CD4-positive, alpha-beta T cell treated with Interleukin-15 for 1 hour (primary cell): ENCODE measurements around the gene AMPD3.
A peak's percentile ranks its signal among the peaks of the same experiment; 100 is the strongest.
"Not testable (repeated sequence)": the region's sequence is repeated elsewhere in the genome, so short reads cannot be mapped to it uniquely, and the experiment has no call there.

Source experiments
- DNase-seq: peaks from one replicate; pipeline ENCODE4 v3.0.0-alpha.2; 2020

The AMPD3 gene

DNA sequence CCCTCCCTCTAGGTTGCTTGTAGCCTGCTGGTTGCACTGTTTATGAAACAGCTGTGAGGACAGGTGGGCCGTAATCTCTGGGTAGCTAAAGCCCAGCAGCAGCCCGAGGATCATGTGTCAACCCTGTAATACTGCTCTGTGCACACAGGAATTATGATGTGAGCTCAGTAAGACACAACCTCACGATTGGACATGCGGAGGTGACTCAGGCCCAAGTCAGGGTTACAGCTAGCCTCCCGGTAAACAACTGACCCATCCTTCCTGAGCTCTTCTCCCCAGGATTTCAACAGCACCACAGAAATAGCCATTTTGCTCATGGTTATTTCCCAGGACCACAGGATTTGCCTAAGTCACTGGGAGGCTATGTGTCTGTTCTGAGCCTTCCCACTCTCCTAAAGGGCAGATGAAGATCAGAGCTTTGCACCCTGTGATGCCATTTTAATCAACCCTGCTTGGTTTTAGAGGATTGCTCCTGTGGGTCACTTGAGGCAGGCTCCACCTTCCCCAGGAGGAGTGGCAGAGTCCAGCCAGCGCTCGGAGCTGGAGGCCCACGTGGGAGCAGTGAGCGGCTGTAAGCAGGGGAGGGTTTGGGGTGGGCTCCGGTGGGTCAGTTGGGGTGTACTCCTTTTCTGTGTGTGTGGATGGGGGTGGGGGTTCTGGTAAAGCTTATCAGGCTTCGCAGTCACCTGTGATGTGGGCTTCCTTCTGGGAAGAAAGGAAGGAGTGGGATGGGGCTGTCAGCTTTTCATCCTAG is at the start of gene AMPD3:
TSS of gene AMPD3 (plus strand) at position 387 of the 754 bp plus-strand sequence. CDS start 6,256 bp downstream, outside the sequence.
- peak; percentile 38 for DNase-seq

DNA sequence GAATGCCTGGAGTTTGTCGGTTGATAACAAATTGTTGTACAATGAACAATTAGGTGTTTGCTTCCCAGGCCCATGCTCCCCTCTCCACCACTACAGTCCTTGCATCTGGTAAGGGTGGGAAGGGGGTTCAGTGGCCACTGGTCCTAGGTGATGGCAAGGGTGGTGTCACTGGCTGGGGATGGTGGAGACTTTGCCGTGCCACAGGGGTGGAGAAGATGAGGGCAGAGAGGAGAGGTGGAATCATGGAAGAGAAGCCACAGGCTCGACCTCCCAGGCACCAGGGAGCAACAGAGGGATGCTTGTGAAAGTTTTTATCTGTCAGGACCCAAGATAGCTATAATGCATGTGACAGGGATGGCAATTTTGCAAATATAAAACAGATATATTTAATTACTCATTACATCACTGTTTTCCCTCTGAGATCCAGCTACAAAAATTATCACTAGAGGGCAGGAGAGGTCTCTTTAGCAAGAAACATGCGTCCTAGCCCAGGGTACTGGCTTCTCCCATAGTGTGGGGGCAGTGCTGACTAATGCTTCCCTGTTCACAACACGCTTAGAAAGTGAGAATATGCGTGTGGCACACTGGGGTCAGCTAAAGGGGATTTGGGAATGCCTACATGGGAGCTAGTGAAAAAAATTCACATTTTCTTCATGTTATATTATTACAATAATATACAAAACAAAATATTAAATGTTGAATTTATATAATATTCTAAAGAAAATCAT is 49.0 kb upstream of the AMPD3 start:
- DNase-seq: peak; percentile 56

DNA sequence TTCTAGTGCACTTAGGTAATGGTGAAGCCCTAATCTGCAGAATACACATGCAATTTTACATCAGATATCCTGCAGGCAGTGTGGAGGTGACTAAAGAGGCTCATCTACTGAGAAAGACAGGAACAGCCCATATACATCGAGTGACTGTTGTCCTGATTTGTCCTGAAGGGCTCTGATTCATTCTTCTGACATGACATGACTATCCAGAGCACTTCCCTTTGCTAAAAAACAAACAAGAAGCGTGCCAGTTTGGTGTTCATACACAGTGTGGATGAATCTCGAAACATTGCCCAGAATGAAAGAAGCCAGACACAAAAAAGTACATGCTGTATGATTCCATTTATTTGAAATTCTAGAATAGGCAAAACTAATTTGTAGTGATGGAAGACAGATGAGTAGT is 48.0 kb upstream of the AMPD3 start:
- no peak for DNase-seq

DNA sequence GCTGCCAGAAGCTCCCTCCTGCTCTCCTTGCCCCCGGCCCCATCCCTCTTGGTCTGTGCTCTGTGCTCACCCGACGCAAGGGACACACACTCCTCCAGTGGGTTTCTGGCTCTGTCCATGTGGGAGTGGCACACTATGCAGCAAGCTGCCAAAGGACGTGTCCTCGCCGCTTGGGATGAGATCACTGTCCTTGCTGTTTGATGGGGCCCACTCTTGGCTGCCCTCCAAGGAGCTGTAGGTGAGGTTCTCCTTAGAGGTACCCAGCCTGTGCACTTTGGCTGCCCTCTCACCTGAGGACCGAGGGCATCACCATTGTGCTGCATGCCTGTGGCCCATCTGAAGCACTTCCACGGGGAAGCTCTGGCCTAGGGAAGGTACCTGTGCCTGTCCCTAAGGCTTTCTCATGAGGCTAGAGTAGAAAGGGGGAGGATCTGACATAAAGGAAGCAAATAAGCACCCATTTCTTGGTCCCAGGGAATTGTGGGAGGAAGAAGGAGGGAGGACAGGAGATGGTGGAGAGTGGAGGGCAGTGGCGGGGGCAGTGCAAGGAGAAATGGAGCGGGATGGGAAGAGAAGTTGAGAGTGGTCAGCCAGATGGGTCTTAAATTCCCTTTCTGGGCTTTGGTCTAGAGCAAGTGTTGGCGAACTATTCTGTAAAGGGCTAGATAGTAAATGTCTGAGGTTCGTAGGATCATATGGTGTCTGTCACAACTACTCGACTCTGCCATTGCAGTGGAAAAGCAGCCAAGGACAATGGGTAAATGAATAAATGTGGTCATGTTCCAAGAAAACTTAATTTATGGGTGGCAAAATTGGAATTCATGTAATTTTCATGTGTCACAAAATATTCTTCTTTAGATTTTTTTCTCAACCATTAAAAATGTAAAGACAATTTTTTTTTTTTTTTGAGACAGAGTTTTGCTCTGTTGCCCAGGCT is 47.0 kb upstream of the AMPD3 start:
- no peak for DNase-seq

DNA sequence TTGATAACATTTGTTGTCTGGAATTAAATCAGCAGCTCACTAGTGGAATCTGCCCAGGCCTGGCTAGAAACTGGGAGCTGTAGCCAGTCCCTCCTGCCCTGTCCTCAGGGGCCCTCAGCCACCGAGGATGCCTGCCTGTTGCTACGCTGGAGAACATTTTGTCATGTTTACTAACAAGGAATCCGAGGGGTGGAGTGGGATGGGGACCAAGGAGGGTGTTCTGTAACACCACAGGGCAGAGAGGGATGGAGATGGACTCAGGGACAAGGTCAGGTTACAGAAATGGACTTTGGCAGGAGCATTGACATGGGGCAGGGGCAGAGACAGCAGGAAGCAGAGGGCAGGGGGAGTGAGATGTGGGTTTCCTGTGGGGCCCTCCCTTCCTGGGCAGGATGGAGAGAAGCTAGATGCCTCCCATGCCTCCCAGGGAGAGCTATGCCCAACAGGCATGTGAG is 45.8 kb upstream of the AMPD3 start:
- no peak for DNase-seq

DNA sequence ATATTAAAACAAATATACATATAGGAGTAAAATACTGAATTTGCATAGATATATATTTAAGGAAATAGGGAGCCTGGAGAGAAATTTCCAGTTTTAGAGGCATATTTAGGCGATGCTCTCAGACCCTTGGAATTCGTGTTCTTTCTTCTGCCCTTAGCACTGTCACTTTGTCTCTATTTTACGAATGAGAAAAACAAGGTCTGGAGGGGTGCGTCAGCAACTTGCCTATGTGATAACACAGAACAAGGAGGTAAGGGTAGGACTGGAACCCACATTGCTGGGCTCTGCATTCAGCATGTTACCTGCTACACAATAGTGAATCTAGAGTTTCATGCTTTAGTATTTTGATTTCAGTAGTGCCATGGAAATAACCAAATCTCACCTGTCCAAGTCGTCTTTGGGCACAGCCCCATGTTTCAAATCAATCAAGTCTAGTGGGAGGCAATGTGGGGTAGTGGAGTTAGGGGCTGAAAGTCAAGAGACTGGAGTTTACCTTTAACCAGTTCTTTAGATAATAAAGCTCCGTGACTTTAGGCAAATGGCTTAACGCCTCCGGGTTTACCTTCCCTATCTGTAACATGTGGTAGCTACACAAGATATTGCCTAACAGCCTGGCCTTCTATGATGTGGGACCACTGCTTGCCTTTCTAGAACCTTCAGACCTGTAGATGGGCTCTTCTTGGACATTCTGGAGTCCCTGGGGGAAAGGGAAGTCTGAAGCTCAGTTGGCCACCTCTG is 44.8 kb upstream of the AMPD3 start:
- no peak for DNase-seq

DNA sequence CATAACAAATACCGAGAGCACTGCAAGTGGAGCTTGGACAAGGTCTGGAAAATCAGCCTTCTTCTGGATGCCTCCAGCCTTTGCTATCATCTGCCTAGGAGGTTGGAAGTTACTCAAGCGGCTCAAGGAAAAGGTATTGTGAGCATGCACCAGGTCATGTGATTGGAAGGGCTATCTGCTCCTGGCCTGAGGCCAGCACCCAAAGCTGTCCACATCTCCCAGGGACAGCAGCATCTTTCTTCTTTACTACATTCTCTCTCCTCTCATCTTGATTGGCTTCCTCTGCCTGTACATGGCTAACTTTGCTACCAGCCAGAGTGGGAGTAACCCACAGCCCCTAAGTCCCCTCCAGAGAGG is 44.2 kb upstream of the AMPD3 start:
- no peak for DNase-seq

DNA sequence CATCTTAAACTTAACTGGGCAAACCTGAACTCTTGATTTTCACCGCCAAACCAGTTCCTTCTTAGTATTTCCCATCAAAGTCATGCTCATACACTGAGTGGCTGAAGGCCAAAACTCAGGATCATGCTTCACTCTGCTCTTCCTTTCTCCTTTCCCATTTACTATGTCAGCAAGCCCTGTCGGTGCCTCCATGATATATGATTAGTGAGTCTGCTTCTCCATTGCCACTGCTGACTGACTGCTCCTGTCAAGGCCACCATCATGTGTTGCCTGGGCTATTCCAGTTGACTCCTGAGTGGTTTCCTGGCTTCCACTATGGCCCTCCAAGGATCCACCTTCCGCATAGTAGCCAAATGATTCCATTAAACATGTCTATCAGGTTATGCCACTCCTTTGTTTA is 42.8 kb upstream of the AMPD3 start:
- no peak for DNase-seq

DNA sequence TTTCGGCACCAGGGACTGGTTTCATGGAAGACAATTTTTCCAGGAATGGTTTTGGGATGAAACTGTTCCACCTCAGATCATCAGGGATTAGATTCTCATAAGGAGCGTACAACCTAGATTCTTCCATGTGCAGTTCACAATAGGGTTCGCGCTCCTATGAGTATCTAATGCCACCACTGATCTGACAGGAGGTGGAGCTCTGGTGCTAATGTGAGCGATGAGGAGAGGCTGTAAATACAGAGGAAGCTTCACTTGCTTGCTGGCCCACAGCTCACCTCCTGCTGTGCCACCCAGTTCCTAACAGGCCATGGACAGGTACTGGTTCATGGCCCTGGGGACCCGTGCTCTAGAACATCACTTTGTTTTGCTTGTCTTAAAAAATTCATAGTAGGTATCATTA is 41.8 kb upstream of the AMPD3 start:
- peak; percentile 67 for DNase-seq

DNA sequence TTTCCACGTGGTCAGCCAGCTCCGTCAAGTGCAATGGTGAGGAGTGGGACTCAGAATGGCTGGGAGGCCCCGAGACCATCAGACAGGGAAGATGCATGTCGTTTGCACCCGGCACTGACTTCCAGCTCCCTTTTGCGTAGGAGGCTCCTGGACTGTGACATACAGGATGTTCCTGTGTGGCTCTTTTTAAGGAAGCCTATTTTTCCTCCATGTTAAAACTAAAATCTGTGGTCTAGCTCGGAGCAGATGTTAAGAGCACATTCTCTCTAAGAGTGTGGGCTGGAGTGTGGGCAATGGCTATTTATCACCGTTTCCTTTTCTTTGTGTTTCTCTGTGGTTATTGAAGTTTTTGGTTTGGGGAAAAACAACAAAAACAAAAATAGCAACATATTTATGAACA is 40.9 kb upstream of the AMPD3 start:
- no peak for DNase-seq

DNA sequence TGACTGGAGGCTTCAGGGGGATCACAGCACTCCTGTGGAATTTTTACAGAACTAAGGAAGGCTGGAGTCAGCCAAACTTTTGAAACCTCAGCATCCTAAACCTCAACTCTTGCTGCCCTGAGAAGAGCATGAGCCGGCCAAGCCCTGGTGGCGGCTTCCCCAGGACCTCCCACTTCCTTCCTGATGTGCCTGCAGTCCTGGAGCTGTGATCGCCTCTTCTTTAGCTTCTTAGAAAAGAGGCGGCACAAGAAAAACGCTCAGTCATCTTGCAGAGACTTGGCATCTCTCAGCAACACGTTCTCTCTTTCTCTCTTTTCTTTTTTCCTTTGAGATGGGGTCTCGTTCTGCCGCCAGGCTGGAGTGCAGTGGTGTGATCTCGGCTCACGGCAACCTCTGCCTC is 40.4 kb upstream of the AMPD3 start:
- DNase-seq: peak; percentile 28

DNA sequence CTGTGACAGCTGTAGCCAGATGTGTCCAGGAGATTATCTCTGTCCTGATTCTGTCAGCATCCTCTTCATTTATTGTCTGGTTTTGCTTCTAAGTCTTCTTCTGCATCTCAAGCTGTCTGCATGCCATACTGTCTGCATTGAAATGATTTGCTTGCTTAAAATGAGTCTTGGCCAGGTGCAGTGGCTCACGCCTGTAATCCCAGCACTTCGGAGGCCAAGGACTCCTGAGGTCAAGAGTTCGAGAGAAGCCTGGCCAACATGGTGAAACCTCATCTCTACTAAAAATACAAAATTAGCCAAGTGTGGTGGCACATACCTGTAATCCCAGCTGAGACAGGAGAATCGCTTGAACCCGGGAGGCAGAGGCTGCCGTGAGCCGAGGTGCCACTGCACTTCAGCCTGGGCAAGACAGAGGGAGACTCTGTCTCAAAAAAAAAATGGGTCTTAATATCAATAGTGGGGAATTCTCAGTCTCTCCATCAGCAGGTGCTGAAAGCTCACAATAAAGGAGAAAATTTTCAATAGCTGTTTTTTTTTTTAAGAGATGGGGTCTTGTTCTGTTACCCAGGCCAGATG is 39.2 kb upstream of the AMPD3 start:
- DNase-seq: no peak

DNA sequence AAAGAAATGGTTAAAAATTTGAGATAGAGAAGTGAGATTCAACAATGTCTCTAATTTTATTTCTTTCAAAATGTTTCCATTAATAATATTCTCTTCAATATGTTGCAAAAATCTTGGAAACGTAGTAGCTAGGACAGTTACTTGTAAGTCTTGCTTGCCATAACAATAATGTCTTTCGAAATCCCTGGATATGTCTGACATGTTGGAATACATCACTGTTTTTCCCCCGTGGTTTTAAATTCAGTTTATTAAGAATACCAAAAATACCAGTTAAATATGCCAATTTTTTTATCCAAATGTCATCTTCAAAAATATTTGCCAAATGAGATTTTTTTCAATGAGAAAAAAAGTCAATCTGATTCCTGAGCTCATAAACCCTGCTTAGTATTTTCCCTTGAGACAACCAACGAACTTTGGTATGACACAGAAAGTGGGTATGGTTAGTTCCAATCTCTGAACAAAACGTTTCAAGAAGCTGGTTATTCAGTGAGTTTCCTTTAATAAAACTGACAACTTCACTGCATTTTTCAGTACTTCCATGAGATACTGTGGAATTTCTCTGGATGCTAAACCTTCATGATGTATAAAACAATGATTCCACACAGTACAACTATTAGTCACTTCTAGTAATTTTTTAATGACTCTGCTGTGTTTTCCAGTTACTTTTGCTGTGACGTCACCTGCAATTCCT is 36.7 kb upstream of the AMPD3 start:
- DNase-seq: no peak

DNA sequence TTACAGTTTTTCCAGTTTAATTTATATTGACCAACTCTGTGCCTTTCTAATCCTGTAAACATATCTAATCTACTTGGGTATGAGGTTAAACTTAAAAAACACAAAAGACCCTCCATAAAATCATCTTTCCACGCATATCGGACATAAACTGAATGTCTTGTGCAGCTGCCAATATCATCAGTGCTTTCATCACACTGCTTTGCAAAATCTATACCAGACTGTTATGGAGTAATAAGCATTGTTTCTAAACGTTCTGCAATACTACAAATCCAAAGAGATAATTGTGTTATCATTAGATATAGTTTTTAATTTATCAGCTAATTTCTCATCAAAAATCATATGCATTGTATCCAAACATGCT is 36.1 kb upstream of the AMPD3 start:
- no peak for DNase-seq

DNA sequence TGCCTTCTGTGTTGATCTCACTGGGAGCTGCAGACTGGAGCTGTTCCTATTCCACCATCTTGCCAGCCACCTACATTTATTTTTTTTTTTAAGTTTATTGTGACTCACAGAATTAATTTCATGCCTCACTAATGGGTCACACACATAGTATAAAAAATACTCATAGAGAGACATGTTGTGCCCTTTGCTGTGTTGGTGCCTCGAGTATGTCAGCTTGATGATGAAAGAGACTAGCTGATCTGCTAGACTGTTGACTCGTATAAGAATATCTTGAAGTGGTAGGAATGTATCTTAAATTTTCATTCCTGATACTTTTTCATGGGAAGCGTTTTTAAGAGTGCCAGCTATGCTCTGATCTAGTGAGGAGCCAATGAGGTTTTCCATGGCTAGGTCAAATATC is 28.6 kb upstream of the AMPD3 start:
- no peak for DNase-seq

DNA sequence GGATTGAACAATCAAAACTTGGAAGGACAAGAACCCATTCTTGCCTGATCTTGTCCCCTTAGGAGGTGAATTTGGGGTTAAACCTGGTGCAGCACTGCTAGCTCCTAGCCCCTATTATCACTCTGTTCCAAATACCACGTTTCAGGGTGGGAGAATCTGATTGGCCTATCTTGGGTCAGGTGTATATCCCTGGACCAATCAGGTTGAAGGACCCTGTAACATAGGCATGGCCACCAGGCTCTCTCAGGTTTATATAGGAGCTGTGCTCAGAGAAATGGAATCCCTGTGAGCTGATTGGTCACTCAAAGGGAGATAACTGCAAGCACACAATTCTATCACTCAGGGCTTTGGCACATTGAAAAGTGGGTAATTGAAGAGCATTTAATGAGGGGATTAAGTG is 26.6 kb upstream of the AMPD3 start:
- DNase-seq: no peak

DNA sequence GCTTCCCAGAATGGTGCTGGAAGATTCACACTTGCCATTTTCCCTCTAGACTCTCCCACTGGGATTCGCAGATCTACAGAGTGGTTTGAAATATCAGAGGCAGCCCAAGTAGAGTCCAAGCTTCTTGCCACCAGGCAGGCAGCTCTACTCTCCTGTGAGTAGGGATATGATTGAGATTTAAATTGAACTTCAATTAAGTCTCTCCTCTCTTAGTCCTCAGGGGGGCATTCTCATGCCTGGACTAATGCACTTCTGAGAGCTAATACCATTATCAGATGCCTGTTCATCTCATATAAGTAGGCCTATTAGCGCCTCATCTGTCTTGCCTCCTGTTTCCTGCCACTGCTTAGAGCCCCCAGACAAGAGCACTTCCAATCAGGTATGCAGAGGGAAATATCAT is 25.5 kb upstream of the AMPD3 start:
- DNase-seq: no peak

DNA sequence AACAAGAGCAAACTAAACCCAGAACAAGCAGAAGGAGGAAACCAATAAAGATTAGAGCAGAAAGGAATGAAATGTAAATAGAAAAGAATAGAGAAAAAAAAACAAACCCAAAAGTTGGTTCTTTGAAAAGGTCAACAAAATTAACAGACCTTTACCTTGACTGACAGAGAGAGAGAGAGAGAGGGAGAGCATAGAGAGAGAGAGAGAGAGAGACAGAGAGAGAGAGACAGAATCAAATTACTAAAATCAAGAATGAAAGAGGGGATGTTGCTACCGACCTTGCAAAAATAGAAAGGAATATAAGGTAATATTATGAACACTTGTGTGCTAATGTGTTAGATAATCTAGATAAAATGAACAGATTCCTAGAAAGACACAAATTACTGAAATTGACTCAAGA is 22.6 kb upstream of the AMPD3 start:
- no peak for DNase-seq

DNA sequence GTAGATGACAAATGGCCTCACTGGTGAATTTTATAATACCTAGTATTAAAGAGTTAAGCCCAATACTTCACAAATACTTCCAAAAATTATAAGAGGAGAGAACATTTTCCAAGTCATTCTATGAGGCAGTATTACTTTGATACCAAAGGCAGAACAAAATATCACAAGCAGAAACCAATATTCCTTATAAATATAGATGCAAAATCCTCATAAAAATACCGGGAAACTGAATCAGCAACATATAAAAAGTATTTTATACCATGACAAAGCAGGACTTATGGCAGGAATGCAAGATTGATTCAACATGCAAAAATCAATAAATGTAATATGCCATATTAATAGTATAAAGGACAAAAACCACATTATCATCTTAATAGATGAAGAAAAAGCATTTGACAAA is 22.1 kb upstream of the AMPD3 start:
- DNase-seq: no peak

DNA sequence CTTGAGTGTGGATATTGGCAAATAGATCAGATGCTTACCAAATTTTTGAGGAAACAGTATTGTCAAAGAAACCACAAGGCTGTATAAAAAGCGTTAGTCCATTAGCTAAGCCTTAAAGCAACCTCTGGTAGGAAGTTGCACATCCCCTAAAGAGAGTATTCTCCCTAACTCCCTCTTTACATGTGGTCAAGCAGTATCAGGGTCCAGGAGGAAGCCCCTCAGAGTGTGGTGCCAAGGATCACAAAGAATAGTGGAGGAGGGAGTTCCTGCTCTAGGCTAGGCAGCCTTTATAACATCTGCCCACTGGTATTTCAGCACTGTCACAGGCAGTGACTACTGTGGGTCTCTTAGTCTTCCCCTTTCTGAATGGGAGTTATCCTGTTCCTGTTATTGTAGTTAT is 18.8 kb upstream of the AMPD3 start:
- DNase-seq: no peak

DNA sequence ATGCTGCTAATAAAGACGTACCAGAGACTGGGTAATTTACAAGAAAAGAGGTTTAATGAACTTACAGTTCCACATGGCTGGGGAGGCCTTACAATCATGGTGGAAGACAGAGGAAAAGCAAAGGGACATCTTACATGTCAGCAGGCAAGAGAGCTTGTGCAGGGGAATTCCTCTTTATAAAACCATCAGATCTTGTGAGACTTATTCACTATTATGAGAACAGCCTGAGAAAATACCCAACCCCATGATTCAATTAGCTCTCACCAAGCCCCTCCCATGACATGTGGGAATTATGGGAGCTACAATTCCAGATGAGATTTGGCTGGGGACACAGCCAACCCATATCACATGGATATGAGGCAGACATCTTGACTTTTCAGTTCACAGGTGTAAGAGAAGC is 18.4 kb upstream of the AMPD3 start:
- not testable (repeated sequence) for DNase-seq

DNA sequence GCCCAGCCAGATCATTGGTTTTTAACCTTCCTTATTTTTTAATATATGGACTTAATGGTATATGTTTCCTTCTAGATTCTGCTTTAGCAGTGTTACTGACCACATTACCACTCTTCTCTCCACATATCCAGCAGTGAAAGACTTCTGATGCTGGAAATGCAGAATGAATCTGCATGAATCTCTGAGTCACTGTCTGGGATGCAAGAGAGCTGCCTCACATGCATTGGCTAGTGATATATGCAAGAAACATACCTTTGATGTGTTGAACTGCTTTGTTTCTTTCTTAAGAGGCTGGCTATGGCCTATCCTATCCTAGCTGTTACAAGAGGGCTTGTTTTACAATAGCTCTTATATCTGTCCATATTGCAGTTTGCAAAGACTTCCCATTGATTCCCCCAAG is 16.6 kb upstream of the AMPD3 start:
- no peak for DNase-seq
